Measurements from ENCODE around the gene PHKG2.

GRCh38 chr16:30769379-30770089 lies 21.3 kb downstream of the PHKG2 start:
- TF ChIP-seq CTCF (IDR thresholded peaks at IDR 0.05; ENCODE audit: low read depth, low read length) (no peak), EZH2phosphoT487 (IDR thresholded peaks at IDR 0.05; ENCODE audit: low read depth) (no peak)
